A549 treated with ZK216348 at 1 μM for 4 hours (cell line): ENCODE measurements around the gene RAB5B. TPM values are rescaled to one million over a fixed set of nuclear protein-coding genes. Genes with fewer than 3 reads are reported as not detected.

ENCODE experiments used
- total RNA-seq: library from RNA; stranded (reverse); fragments of 200-300 nt; extraction: Qiagen RNA extraction; gene quantifications from 5 replicates; pipeline ENCODE4 v1.2.3, GENCODE V29; 2022; ENCODE audit warnings: low read depth

Gene RAB5B, protein sequence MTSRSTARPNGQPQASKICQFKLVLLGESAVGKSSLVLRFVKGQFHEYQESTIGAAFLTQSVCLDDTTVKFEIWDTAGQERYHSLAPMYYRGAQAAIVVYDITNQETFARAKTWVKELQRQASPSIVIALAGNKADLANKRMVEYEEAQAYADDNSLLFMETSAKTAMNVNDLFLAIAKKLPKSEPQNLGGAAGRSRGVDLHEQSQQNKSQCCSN
- 26.3 to 38.7 TPM (median 35.1 TPM) in 5 replicates for total RNA-seq

DNA sequence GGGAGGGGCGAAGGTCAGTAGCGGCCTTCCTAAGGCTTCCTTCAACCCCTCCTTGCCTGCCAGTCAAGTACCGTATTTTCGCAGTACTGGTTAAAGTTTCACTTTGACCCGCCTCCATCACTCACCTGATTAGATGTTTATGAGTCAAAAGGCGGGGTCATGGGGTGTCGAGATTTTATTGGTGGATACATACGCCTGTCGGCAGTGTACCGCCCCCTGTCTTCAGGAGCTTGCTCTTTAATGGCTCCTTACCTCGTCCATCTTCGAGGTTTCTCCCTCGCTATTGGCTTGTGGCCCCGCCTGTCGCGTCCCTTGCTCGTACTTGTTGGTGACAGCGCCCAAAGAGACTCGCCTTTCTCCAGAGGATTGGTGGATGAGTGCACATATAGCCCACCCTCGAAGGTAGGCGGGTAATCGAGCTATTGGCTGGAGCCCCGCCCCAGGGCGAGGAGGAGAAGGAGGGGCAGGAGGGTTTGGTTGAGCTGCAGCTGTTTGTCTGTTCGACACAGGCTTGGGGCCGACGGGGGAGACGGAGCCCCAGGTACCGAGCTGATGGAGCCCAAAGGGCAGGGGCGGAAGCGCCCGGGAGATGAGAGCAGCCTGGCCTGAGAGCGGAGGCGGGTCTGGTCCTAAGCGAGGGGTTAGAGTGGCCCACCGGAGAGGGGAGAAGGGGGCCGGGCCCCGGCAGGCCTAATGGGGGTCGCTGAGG is at the start of gene RAB5B:
Gene RAB5B (plus strand): TSS at position 480 of the 709 bp plus-strand sequence. CDS start 12,883 bp downstream, outside the sequence.

DNA sequence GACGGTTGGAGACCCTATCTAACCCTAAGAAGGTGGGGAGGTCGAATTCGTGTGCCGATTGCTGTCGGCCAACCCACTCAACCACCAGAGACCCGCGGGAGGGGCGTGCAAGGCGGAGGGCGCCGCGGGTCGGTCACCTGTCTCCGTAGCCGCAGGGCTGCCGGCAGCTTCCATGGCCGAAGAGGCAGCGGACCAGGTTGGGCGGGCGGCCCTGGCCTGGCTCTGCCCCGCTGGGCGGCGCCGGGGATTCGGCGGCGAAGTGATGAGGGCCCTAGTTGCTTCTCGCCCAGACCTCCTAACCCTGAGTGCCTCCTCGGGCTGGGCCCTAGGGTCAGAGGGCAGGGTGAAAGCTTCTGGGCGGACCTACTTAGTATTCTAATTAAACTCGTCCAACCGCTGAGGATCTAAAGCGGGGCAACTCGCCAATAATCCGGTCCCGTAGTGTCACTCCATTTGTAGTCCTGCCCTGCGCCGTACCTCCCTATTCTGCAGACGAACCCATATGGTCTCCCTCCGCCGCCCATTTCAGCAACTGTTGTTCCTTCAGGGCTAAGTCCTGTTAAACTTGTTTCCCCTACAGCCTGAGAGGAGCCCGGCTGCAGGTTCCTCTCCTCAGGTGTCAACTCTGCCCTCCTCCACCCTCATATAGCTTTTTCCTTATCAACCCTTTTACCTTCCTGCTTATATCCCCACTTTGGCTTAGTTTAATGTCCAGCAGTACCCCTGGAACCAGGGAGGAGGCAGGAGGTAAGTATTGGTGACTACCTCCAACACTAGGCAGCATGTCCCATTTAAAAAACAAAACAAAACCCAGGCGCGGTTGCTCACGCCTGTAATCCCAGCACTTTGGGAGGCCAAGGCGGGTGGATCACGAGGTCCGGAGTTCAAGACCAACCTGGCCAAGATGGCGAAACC is 46.0 kb upstream of the RAB5B start, which contains the start of gene PYM1:
Gene PYM1 (minus strand): TSS at position 307 of the 915 bp plus-strand sequence. CDS start 133 bp downstream, at position 174.

DNA sequence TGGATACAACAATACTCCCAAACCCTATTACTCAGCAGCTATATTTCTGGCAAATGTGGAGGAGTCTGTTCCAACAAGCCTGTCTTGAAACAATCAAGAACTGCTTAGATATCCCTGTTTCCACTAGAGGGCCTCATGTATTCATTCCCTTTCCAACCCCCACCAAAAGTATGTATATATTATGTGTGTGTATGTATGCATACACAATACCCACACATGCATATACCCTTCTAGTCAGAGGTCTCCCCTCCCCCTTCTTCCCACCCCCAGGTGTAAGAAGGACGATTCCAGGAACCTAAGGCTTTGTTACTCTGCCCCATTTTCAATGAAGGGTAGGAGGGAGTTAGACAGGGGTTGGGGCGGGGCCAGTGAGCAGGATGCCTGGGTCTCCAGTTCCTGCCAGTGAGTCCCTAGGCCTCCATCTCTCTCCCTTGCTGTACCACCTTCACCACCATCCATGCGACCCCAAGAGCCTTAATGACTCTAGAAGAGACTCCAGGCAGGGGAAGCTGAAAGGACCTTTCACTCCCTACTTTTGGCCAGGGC is 43.0 kb upstream of the RAB5B start, which contains the start of gene DGKA:
Gene DGKA (plus strand): TSS at position 392 of the 546 bp plus-strand sequence. CDS start 5,342 bp downstream, outside the sequence.

DNA sequence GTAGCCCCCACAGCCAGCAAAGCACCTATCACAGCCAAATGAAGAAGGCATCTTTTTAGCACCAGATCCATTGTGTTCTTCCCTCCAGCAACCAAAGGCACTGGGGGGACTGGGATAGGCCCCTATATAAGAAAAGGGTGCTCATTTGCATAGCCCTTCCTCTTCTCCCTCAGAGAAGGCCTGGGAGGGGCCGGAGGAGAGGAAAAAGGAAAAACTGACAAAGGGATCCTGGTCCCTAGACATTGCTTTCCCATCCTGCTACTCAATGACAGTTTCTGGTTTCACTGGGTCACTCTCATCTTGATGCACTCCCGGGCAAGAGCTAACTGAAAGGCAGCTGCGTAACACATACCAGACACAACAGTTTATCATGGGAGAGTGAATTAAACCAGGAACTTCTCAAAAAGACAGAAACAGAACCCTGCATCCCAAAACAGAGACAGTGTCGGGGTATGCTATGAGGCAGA is 7.9 kb upstream of the RAB5B start, which contains the start of gene PMEL:
Gene PMEL (minus strand): TSS at position 102 of the 467 bp plus-strand sequence. CDS start 31 bp downstream, at position 71.

DNA sequence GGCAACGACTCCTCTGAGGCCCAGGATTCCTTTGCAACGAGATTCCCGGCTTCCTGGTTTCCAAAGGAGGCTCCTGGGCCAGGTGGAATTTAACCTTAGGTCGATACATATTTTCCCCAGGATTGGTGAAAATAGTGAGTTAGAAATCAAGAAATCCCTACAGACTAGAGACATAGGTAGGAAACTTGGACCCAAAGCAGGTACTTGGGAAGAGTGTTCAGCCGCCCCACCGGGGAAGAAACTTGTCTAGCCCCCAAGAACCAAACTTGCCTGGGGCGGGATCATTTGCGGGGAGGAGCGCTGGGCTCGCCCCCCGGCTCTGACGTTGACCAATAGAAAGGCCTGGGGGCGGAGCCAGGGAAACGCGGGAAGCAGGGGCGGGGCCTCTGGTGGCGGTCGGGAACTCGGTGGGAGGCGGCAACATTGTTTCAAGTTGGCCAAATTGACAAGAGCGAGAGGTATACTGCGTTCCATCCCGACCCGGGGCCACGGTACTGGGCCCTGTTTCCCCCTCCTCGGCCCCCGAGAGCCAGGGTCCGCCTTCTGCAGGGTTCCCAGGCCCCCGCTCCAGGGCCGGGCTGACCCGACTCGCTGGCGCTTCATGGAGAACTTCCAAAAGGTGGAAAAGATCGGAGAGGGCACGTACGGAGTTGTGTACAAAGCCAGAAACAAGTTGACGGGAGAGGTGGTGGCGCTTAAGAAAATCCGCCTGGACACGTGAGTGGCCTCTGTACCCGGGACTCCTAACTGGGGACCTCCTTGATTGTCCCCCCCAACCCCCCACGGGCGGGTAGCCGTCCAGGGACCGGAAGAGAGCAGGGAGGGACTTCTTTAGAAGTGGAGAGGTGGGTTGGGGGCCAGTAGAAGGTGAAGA is 7.2 kb upstream of the RAB5B start, which contains the start of gene CDK2:
Gene CDK2 (plus strand): TSS at position 423 of the 874 bp plus-strand sequence. CDS start 179 bp downstream, at position 602.

DNA sequence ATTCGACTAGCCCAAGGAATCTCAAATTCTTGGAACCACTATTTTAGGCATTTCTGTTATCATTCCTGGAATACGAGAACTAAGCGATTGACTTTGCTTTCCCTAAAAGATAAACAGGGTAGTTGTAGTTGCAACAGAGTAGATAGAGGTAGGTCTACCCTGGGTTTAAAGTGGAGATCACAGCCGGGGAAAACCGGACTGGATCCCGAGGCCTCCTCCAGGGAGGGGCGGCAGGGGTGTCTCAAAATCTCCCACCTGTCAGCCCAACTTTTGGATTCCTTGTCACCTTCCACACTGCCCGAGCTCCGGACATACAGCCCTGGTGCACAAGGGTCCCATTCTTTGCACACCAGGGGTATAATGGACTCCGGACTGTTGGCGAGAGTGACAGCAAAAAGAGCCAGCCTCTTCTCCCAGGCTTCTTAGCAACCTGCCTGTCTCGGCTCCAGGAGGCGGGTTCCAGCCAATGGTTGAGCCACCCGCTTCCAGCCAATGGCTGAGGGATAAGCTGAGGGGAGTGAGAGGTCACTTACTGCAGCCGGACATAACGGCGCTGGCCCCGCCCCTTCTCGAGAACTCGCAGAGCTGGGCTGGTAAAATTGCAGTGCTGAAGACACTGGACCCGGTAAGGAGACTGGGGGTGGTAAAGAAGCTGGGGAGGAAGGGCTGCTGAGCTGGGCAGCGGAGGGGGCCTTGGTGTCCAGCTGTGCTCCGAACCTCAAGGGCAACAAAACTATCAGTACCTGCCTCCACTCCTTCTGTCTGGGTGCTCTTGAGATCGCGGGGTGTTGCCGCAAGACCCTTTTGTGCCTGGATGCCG is 23.0 kb downstream of the RAB5B start, which contains the start of gene SUOX:
Gene SUOX (plus strand): TSS at position 562 of the 820 bp plus-strand sequence. CDS start 4,946 bp downstream, outside the sequence.

DNA sequence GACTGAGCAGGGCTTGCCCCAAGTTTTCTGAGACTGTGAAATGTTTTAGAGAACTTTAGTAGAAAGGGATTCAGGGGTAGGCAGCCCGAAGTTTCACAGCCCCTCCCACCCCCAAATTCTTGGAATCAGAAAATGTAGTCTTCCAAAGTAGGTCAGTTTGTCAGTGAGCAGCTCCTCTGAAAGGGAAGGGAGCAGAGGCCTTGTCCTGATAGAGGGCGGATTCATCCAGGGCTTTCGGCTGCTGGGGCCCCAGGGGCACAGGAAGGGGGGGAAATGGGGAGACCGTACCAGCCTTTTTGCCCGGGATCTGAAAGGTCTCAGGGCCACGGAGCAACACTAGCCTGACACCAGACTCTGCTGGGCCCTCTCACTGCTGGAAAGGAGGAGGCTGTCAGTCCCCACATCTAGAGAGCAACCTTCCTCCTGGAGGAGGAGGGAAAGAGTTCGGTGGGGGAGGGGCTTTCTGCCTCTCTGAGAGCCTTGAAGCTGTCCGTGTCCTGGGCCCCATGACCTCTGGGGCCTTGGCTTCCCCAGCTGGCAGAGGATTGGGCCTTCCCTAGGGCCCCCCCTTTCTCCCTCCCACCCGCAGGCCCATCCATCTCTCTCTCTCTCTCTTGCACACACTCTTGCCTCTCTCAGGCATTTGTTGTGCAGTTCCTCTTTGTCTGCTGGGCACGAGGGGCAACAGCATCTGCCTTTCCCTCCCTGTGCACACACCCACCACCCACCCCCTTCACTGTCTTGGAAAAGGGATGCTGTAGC is 46.7 kb downstream of the RAB5B start, which contains the start of gene IKZF4:
Gene IKZF4 (plus strand): TSS at position 621 of the 762 bp plus-strand sequence. CDS start 451 bp downstream, outside the sequence.

DNA sequence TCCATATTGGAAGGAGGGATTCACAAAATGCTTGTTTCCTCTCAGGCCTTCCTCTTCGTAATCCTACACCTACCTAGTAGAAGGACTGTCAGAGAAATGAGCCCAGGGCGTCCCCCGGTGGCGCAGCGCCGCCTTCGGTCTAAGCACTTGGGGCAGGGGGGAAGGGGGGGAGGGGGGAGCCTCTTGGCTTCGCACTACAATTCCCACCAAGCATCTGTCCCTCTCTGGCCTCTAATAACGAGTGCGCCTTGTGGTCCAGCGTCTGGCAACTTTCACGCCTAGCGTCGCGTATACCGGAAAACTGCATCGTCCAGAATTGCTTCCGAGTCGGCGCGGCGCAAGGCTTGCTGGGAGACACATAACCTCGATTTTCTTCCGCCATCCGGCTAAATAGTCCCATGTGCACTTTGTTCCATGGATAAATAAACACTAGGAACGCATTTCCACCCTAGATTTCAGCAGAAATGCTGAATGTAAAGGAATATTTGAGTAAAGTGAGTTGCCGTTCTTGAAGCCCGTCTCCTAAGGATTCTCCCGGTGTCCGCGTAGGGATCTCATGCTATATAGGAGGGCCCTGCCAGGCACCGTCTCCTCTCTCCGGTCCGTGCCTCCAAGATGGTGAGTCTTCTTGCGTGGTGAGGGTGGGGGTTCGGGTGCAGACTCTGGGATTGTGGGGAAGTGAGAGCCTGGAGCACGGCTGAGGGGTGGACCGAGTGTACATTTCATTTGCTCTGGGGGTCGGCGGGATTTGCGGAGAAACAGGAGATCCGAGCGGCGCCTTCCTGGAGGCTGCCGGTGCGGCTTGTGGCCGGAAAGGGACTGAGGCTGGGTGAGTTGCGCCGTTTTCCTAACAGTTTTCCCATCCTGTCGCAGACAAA is 67.9 kb downstream of the RAB5B start, which contains the start of gene RPS26:
Gene RPS26 (plus strand): TSS at position 367 of the 878 bp plus-strand sequence. CDS start 249 bp downstream, at position 616.

Other genes with a start within 250 kb of the RAB5B start
- gene CD63, start 245.1 kb upstream of the RAB5B start, total RNA-seq, result 655 to 775 TPM (median 692 TPM) in 5 replicates
- 1.6 to 5.2 TPM (median 4.9 TPM) in 5 replicates for gene GDF11, start 231.0 kb upstream of the RAB5B start, total RNA-seq
- 87.9 to 174 TPM (median 93.1 TPM) in 5 replicates for gene SARNP, start 156.4 kb upstream of the RAB5B start, total RNA-seq
- gene ORMDL2, start 156.0 kb upstream of the RAB5B start, total RNA-seq, result 77.5 to 103 TPM (median 99.1 TPM) in 5 replicates
- 19.9 to 25.3 TPM (median 23.0 TPM) in 5 replicates for gene DNAJC14, start 144.5 kb upstream of the RAB5B start, total RNA-seq
- 0.14 to 0.61 TPM (median 0.28 TPM) in 5 replicates for gene MMP19, start 131.1 kb upstream of the RAB5B start, total RNA-seq
- gene PYM1, start 46.2 kb upstream of the RAB5B start, total RNA-seq, result 36.7 to 44.1 TPM (median 39.9 TPM) in 5 replicates
- 13.8 to 21.2 TPM (median 19.1 TPM) in 5 replicates for gene DGKA, start 42.9 kb upstream of the RAB5B start, total RNA-seq
- 0.38 to 1.3 TPM (median 0.74 TPM) in 5 replicates for gene PMEL, start 8.0 kb upstream of the RAB5B start, total RNA-seq
- gene CDK2, start 7.2 kb upstream of the RAB5B start, total RNA-seq, result 48.3 to 60.3 TPM (median 53.6 TPM) in 5 replicates
- 7.7 to 10.2 TPM (median 9.1 TPM) in 5 replicates for gene SUOX, start 23.2 kb downstream of the RAB5B start, total RNA-seq
- 1.9 to 3.0 TPM (median 2.5 TPM) in 5 replicates for gene IKZF4, start 47.0 kb downstream of the RAB5B start, total RNA-seq
- gene RPS26, start 67.8 kb downstream of the RAB5B start, total RNA-seq, result 598 to 732 TPM (median 664 TPM) in 5 replicates
- gene ERBB3, start 106.1 kb downstream of the RAB5B start, total RNA-seq, result 1.0 to 3.4 TPM (median 1.7 TPM) in 5 replicates
- gene PA2G4, start 130.5 kb downstream of the RAB5B start, total RNA-seq, result 290 to 341 TPM (median 318 TPM) in 5 replicates
- gene RPL41, start 142.6 kb downstream of the RAB5B start, total RNA-seq, result 5,330 to 6,068 TPM (median 5,698 TPM) in 5 replicates
- gene ZC3H10, start 144.2 kb downstream of the RAB5B start, total RNA-seq, result 1.9 to 4.3 TPM (median 3.3 TPM) in 5 replicates
- 50.9 to 78.2 TPM (median 70.6 TPM) in 5 replicates for gene ESYT1, start 154.2 kb downstream of the RAB5B start, total RNA-seq
- 70.2 to 85.1 TPM (median 77.2 TPM) in 5 replicates for gene MYL6B, start 178.5 kb downstream of the RAB5B start, total RNA-seq
- gene MYL6, start 184.3 kb downstream of the RAB5B start, total RNA-seq, result 2,092 to 3,261 TPM (median 2,304 TPM) in 5 replicates
- 27.7 to 41.8 TPM (median 41.3 TPM) in 5 replicates for gene SMARCC2, start 215.4 kb downstream of the RAB5B start, total RNA-seq
- gene RNF41, start 247.8 kb downstream of the RAB5B start, total RNA-seq, result 22.5 to 29.2 TPM (median 24.2 TPM) in 5 replicates